ENCODE measurements around the gene MAPK1.
"Not testable (repeated sequence)": the region's sequence is repeated elsewhere in the genome, so short reads cannot be mapped to it uniquely, and the experiment has no call there.

Gene MAPK1

GRCh38 chr22:21829523-21829922 is 37.9 kb downstream of the MAPK1 start:
- intact Hi-C loops (cut with DNase I), result loop anchor here (5.0 kb wide), 1 partner anchor 33 kb away; no protein-coding TSS in a partner anchor
- DNase-seq, result no peak

- intact Hi-C loops (cut with DNase I), result loop anchor here (5.0 kb wide), 1 partner anchor 34 kb away; no protein-coding TSS in a partner anchor
Observed at GRCh38 chr22:21828268-21828638, 39.2 kb downstream of the MAPK1 start.

GRCh38 chr22:21827628-21828267 is 39.7 kb downstream of the MAPK1 start:
- intact Hi-C loops (cut with DNase I), result loop anchor here (5.0 kb wide), 1 partner anchor 35 kb away; no protein-coding TSS in a partner anchor
- DNase-seq, result no peak

More at GRCh38 chr22:21828268-21828638, 39.2 kb downstream of the MAPK1 start:
- no peak for DNase-seq

GRCh38 chr22:21826204-21826603 is 41.2 kb downstream of the MAPK1 start:
- no peak for DNase-seq
- intact Hi-C loops (cut with DNase I), result loop anchor here (5.0 kb wide), 1 partner anchor 36 kb away; no protein-coding TSS in a partner anchor

GRCh38 chr22:21824962-21825361 is 42.5 kb downstream of the MAPK1 start:
- intact Hi-C loops (cut with DNase I), result loop anchor here (5.0 kb wide), 1 partner anchor 37 kb away; no protein-coding TSS in a partner anchor
- not testable (repeated sequence) for DNase-seq

- intact Hi-C loops (cut with DNase I), result no loop called here
- no peak for DNase-seq
Observed at GRCh38 chr22:21824445-21824912, 43.0 kb downstream of the MAPK1 start.

- DNase-seq, result no peak
- intact Hi-C loops (cut with DNase I), result no loop called here
Observed at GRCh38 chr22:21823740-21824444, 43.6 kb downstream of the MAPK1 start.

- intact Hi-C loops (cut with DNase I), result no loop called here
- no peak for DNase-seq
Observed at GRCh38 chr22:21819183-21819770, 48.2 kb downstream of the MAPK1 start.

- no peak for DNase-seq
- intact Hi-C loops (cut with DNase I), result no loop called here
Observed at GRCh38 chr22:21818487-21819182, 48.8 kb downstream of the MAPK1 start.

GRCh38 chr22:21817497-21817853 is 50.0 kb downstream of the MAPK1 start:
- intact Hi-C loops (cut with DNase I); DNase-seq: not testable (repeated sequence)

GRCh38 chr22:21816787-21817496 is 50.5 kb downstream of the MAPK1 start:
- intact Hi-C loops (cut with DNase I), result no loop called here
- DNase-seq, result no peak

GRCh38 chr22:21816472-21816786 is 51.0 kb downstream of the MAPK1 start:
- intact Hi-C loops (cut with DNase I), result no loop called here

GRCh38 chr22:21815958-21816357 is 51.5 kb downstream of the MAPK1 start:
- no peak for DNase-seq
- intact Hi-C loops (cut with DNase I), result no loop called here

More at GRCh38 chr22:21816472-21816786, 51.0 kb downstream of the MAPK1 start:
- DNase-seq, result no peak

GRCh38 chr22:21815357-21815756 is 52.1 kb downstream of the MAPK1 start:
- no peak for DNase-seq
- intact Hi-C loops (cut with DNase I), result no loop called here

GRCh38 chr22:21811982-21812381 is 55.5 kb downstream of the MAPK1 start:
- no peak for DNase-seq
- intact Hi-C loops (cut with DNase I), result no loop called here

GRCh38 chr22:21807544-21808529 is 59.6 kb downstream of the MAPK1 start:
- DNase-seq, result no peak
- intact Hi-C loops (cut with DNase I), result loop anchor here (10.0 kb wide), 1 partner anchor 57 kb away; the partner anchor contains the start of gene MAPK1

GRCh38 chr22:21805325-21805724 is 62.1 kb downstream of the MAPK1 start:
- intact Hi-C loops (cut with DNase I), result loop anchor here (10.0 kb wide), 1 partner anchor 59 kb away; the partner anchor contains the start of gene MAPK1
- not testable (repeated sequence) for DNase-seq
